Glutamatergic neuron (in vitro differentiated cells): ENCODE data around the gene FAM24B. TPM values are rescaled to one million over a fixed set of nuclear protein-coding genes. Genes with fewer than 3 reads are reported as not detected.

Experiments
- DNase-seq: peaks from one replicate; pipeline ENCODE4 v3.0.0; 2022
- H3K27ac Mint-ChIP-seq: one replicate; pipeline ENCODE4 v1.8.0; 2020; ENCODE audit warnings: mild to moderate bottlenecking, mixed read lengths, inconsistent platforms; ENCODE audit not compliant: unreplicated experiment
- H3K27me3 Mint-ChIP-seq: one replicate; pipeline ENCODE4 v1.8.0; 2020; ENCODE audit warnings: mild to moderate bottlenecking, moderate library complexity, mixed read lengths, inconsistent platforms; ENCODE audit not compliant: unreplicated experiment
- H3K36me3 Mint-ChIP-seq: one replicate; pipeline ENCODE4 v1.8.0; 2020; ENCODE audit warnings: mild to moderate bottlenecking, mixed read lengths, inconsistent platforms; ENCODE audit not compliant: unreplicated experiment
- H3K4me1 Mint-ChIP-seq: one replicate; pipeline ENCODE4 v1.8.0; 2020; ENCODE audit warnings: mild to moderate bottlenecking, low read depth, mixed read lengths, inconsistent platforms; ENCODE audit not compliant: unreplicated experiment
- H3K4me3 Mint-ChIP-seq: one replicate; pipeline ENCODE4 v1.8.0; 2020; ENCODE audit warnings: mild to moderate bottlenecking, mixed read lengths, inconsistent platforms; ENCODE audit not compliant: unreplicated experiment
- H3K9me3 Mint-ChIP-seq: one replicate; pipeline ENCODE4 v1.8.0; 2020; ENCODE audit warnings: mild to moderate bottlenecking, moderate library complexity, mixed read lengths, inconsistent platforms; ENCODE audit not compliant: unreplicated experiment
- CTCF ChIP-seq: fragments of 200-600 bp; sonication (generic); IDR thresholded peaks from one replicate; pipeline ENCODE4 v1.5.0; 2021; ENCODE audit not compliant: partially characterized antibody, unreplicated experiment
- total RNA-seq: library from RNA; stranded (reverse); fragmentation: NEBNext Ultra II Directional; extraction: Animal tissue kit (Norgen Biotek cat#: 25700); gene quantifications from one replicate; pipeline ENCODE4 v1.2.1, GENCODE V29; 2021; ENCODE audit not compliant: unreplicated experiment

Gene FAM24B
- total RNA-seq, 1 donor from 2014 or later = 15.9 TPM

- no peak for TF ChIP-seq CTCF
- H3K4me3 Mint-ChIP-seq = no peak overlapping the region
Measured at GRCh38 chr10:122812751-122813150, 66.6 kb downstream of the FAM24B start.

DNA sequence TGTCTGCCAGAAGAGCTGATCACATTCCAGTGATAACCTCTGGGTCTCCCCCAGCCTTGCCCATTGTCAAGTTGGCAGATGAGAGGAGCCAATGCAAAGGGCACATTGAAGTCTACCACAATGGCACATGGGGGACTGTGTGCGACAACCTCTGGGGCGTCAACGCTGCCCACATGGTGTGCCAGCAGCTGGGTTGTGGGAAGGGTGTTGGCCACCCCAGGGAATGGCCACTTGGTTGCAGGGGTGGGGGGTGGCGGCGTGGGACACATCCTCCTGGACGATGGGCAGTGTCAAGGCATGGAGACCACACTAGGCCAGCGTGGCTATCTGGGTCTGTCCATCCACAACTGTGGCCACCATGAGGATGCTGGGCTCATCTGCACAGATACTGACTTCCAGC is 77.1 kb downstream of the FAM24B start:
- Mint-ChIP-seq H3K27me3 (no peaks in the 10 kb centered on the region), H3K4me1 (no peaks in the 10 kb centered on the region), H3K9me3 (no peaks in the 10 kb centered on the region), H3K4me3 (no peak overlapping the region), H3K27ac (no peak overlapping the region), H3K36me3 (no peaks in the 10 kb centered on the region)
- DNase-seq = no peak
- TF ChIP-seq CTCF = no peak

More at GRCh38 chr10:122812751-122813150, 66.6 kb downstream of the FAM24B start:
- H3K27me3 Mint-ChIP-seq = no peaks in the 10 kb centered on the region
- no peaks in the 10 kb centered on the region for H3K4me1 Mint-ChIP-seq
- H3K9me3 Mint-ChIP-seq = peaks cover 3% of the 10 kb centered on the region
- no peaks in the 10 kb centered on the region for H3K36me3 Mint-ChIP-seq
- DNase-seq = no peak
- H3K27ac Mint-ChIP-seq = no peak overlapping the region

Other genes with a start within 250 kb of the FAM24B start
- not detected for gene C10orf120, start 179.7 kb downstream of the FAM24B start, total RNA-seq
- gene CUZD1, start 33.7 kb downstream of the FAM24B start, total RNA-seq = 2.4 TPM
- not detected for gene FAM24A, start 31.0 kb upstream of the FAM24B start, total RNA-seq
- gene C10orf88, start 74.6 kb upstream of the FAM24B start, total RNA-seq = 14.0 TPM
- gene PSTK, start 100.8 kb upstream of the FAM24B start, total RNA-seq = 3.8 TPM
- gene IKZF5, start 129.2 kb upstream of the FAM24B start, total RNA-seq = 9.5 TPM
- 9.9 TPM for gene ACADSB, start 129.4 kb upstream of the FAM24B start, total RNA-seq